GM12865 (cell line): ENCODE measurements around the gene VPS16.

Experiments used
- DNase-seq: peaks from one replicate; pipeline ENCODE4 v3.0.0; 2010; ENCODE audit warnings: low read depth
- H3K4me3 ChIP-seq: 2 replicates; pipeline ENCODE4 v1.5.1; 2011; ENCODE audit warnings: mild to moderate bottlenecking, low read depth, low read length, control low read depth
- TF ChIP-seq, protein P1 (sequence below): IDR thresholded peaks from 2 replicates; pipeline ENCODE4 v1.5.1; 2011; ENCODE audit warnings: low read length, control low read depth, low read depth, inconsistent platforms; ENCODE audit not compliant: insufficient read depth; ENCODE audit errors: missing control alignments

VPS16 gene

DNA sequence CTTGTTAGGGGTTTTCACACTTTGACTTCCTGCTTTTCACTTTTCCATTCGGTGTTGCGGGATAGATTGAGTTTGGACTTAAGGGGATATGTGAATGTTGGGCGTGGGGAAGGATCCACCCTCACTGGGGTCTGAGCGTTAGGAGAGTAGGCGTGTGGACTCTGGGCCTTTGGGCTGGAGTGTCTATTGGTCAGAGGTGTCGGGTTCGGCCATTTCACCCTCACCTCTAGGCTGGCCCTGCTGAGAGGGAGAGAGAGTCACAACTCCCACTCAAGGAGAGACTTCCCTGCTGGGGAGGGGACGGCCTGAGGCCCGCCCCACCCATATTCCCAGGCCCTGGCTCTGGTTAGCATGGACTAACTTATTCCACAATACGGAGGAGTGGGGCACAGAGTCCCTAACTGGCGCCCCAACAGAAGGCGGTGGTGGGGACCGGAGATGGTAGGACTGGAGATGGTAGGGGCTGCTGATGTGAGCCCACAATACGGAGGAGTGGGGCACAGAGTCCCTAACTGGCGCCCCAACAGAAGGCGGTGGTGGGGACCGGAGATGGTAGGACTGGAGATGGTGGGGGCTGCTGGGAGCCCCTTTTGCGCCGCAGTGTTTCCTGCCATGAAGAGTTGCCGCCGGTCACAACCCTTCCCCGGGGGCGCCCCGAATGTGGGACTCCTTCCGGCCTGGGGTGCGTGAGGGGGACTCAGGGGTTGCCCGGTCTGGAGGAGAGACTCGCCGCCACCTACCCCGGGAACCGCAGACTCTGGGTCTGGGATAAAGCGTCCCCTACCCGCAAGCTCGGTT, 31.3 kb downstream of the VPS16 start:
- TF ChIP-seq, protein P1, sequence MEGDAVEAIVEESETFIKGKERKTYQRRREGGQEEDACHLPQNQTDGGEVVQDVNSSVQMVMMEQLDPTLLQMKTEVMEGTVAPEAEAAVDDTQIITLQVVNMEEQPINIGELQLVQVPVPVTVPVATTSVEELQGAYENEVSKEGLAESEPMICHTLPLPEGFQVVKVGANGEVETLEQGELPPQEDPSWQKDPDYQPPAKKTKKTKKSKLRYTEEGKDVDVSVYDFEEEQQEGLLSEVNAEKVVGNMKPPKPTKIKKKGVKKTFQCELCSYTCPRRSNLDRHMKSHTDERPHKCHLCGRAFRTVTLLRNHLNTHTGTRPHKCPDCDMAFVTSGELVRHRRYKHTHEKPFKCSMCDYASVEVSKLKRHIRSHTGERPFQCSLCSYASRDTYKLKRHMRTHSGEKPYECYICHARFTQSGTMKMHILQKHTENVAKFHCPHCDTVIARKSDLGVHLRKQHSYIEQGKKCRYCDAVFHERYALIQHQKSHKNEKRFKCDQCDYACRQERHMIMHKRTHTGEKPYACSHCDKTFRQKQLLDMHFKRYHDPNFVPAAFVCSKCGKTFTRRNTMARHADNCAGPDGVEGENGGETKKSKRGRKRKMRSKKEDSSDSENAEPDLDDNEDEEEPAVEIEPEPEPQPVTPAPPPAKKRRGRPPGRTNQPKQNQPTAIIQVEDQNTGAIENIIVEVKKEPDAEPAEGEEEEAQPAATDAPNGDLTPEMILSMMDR: no peak
- H3K4me3 ChIP-seq: peak overlapping the region; percentile 99
- DNase-seq: no peak

DNA sequence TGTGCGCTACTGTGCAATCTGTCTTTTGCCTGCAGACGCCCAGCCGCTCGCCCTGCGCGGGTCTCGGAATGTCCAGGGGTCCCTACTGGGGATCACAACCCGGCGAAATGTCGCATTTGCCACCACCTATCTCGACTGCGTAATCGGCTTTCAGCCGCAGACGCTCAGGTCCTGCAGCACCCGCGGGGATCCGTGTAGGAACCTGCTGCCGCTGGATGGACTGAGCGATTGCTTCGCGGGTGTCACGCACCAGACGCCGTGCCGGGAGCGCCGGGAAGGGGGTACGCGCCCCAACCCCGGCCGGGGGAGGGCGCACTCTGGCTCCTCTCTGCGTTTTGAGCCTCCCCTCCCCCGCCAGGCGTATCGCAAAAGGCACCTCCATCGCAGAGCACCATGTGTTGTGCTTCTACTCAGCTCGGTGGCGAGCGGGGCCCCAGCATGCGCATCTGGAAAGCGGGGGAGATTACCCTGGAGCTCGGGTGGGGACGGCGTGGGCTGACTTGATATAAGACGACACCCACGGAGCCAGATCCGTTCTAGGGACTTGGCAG, 32.0 kb downstream of the VPS16 start:
- TF ChIP-seq, protein P1: peak; percentile 66
- DNase-seq: peak; percentile 82
- peak overlapping the region; percentile 99 for H3K4me3 ChIP-seq

DNA sequence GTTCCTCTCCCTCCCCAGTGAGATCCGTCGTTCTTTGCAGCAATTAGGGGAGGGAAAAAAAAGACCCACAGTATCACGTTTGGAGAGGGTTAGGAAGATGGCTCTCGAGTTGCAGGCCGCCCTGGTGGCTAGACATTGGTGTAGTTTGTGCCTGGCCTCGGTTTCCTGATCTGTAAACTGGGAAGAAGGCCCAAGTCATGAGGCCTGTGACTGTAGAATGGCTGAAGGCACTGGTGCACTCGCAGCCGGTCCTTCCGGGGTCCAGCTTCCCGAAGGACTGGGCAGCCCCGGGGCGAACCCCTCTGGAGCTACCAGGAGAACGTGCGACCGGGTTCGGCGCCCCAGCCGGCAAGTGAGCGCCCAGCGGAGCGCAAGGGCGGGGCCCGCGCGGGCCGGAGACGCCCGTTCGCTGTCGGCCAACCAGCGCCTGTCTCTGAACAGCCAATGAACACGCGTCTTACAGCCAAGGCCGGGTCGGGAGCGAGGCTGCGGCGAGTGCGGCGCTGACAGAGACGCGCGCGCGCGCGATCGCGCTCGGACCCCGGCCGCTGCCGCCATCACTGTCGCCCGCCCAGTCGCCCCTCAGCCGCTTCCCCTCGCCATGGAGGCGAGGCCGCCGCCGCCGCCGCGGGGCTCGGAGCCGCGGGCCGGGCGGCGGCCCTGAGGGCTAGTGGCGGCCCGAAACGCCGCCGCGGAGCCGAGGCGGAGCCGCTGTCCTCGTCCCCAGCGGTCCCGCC, 32.6 kb downstream of the VPS16 start, which contains the start of gene PTPRA:
Gene PTPRA (plus strand): TSS at position 472 of the 737 bp plus-strand sequence. CDS start 90,797 bp downstream, outside the sequence.
- H3K4me3 ChIP-seq: peak within 1 kb of the TSS; percentile 99
- TF ChIP-seq, protein P1: no peak
- DNase-seq: peak; percentile 96

DNA sequence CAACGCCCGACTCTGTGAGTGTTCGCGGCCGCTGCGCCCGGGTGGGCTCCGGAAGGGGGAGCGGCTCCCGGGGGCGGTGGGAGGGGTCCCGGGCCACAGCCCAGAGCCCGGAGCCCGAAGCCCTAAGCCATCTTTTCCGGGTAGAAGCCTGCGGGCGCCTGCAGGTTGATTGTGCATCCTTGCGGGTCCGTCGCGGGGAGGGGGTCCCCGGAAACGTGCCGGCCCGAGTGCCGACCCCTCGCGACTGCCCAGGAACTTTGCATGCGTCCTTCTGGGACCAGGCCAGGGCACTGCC, 33.1 kb downstream of the VPS16 start:
- TF ChIP-seq, protein P1: no peak
- H3K4me3 ChIP-seq: peak overlapping the region; percentile 99
- DNase-seq: peak; percentile 71

DNA sequence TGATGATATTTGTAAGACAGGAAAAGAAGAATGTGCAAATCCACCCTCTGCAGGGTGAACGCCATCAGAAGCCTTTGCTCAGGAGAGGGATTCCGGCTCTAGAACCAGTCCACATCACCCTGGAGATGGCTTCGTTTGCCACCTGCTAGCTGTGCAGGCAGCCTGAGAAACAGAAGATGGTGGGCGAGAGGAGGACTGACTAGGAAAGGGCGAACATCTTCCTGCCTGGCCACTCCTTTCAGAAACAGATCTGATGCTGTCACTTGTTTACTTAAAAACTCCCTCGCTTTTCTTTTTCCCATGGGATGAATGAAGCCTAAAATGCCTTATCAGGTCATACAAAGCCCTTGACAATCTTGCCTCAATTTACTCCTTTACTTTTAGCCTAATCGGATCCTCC, 33.9 kb downstream of the VPS16 start:
- H3K4me3 ChIP-seq: peak overlapping the region; percentile 99
- TF ChIP-seq, protein P1: no peak
- peak; percentile 55 for DNase-seq

DNA sequence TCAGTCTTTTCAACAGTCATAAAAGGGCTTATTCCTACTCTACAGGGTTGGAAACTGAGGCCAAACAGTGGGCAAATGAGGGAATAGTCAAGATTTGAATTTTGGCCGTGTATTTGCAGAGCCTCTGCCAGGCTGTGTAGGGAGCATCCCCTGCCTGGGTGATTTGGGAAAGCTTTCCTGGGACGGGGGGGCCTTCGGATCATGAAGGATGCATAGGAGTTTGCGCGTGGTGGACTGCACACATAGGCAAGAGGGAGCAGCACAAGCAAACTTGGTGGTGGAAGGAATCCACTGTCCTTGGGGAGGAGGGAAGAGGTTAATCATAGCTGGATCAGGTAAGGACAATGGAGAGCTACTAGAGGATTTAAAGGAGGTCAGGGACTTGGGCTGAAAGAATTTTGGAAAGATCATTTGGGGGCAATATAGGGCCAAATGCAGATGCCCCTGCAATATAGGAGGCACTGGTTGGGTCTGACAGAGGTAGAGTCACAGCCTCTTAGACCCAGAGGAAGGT, 35.2 kb downstream of the VPS16 start:
- no peak overlapping the region for H3K4me3 ChIP-seq
- no peak for DNase-seq
- TF ChIP-seq, protein P1: no peak
